WTC11 (cell line): Measurements from ENCODE around the gene ENAM. TPM values are rescaled to one million over a fixed set of nuclear protein-coding genes. Genes with fewer than 3 reads are reported as not detected.

Experiments
- ATAC-seq: fragments of 200-7000 bp; cut with Tn5 transposase; 2 replicates; pipeline ENCODE4 v1.10.0; 2021; ENCODE audit warnings: mild to moderate bottlenecking, moderate library complexity
- Bru-seq: library from RNA; stranded (reverse); fragments of 400-500 nt; gene quantifications from one replicate; lab custom pipeline; 2021; lab: Mats Ljungman, UMichigan
- CTCF ChIA-PET: fragments of 300-600 bp; sonication (Branson Sonifier 250); formaldehyde crosslinking; loops from one replicate; lab custom pipeline; 2021; ENCODE audit warnings: antibody characterized with exemption; lab: Charles Lee
- POLR2A ChIA-PET: fragments of 350-600 bp; sonication (Branson Sonifier 250); formaldehyde crosslinking; loops from one replicate; lab custom pipeline; 2021; ENCODE audit warnings: antibody characterized with exemption; lab: Charles Lee
- DNase-seq: peaks from one replicate; pipeline ENCODE4 v3.0.0; 2021; ENCODE audit warnings: low spot score
- H3K27ac Mint-ChIP-seq: 2 replicates; pipeline ENCODE4 v1.8.0; 2021; ENCODE audit warnings: mixed read lengths
- H3K27me3 Mint-ChIP-seq: 2 replicates; pipeline ENCODE4 v1.8.0; 2021; ENCODE audit warnings: low read depth, mild to moderate bottlenecking, moderate library complexity, mixed read lengths
- H3K36me3 Mint-ChIP-seq: 2 replicates; pipeline ENCODE4 v1.8.0; 2021; ENCODE audit warnings: mixed read lengths
- H3K4me1 Mint-ChIP-seq: 2 replicates; pipeline ENCODE4 v1.8.0; 2022; ENCODE audit warnings: mixed read lengths
- H3K4me3 Mint-ChIP-seq: 2 replicates; pipeline ENCODE4 v1.8.0; 2021; ENCODE audit warnings: mild to moderate bottlenecking, moderate library complexity, mixed read lengths
- H3K9me3 Mint-ChIP-seq: 2 replicates; pipeline ENCODE4 v1.8.0; 2021; ENCODE audit warnings: mixed read lengths
- CREM ChIP-seq: sonication (generic); formaldehyde crosslinking; IDR thresholded peaks from 2 replicates; pipeline ENCODE4 v1.8.1; 2022; ENCODE audit warnings: mild to moderate bottlenecking, missing genetic modification reagents, moderate library complexity
- ELF4 ChIP-seq: sonication (generic); formaldehyde crosslinking; IDR thresholded peaks from 2 replicates; pipeline ENCODE4 v1.8.1; 2022; ENCODE audit warnings: low read depth, mild to moderate bottlenecking, moderate library complexity, missing genetic modification reagents
- ESRRA ChIP-seq: sonication (generic); formaldehyde crosslinking; IDR thresholded peaks from 2 replicates; pipeline ENCODE4 v1.8.1; 2022; ENCODE audit warnings: mild to moderate bottlenecking, missing genetic modification reagents, borderline replicate concordance
- HMGA2 ChIP-seq: fragments of 250-450 bp; sonication (Bioruptor Pico); IDR thresholded peaks from 2 replicates; pipeline ENCODE4 v1.4.0; 2021; ENCODE audit warnings: mild to moderate bottlenecking, moderate library complexity
- IRF2 ChIP-seq: sonication (generic); formaldehyde crosslinking; IDR thresholded peaks from 2 replicates; pipeline ENCODE4 v1.8.0; 2022; ENCODE audit warnings: low read depth, missing genetic modification reagents, borderline replicate concordance
- JAZF1 ChIP-seq: fragments of 250-450 bp; sonication (Bioruptor Pico); IDR thresholded peaks from 2 replicates; pipeline ENCODE4 v1.9.0; 2021; ENCODE audit warnings: moderate library complexity, mild to moderate bottlenecking, inconsistent platforms
- JUN ChIP-seq: sonication (generic); formaldehyde crosslinking; IDR thresholded peaks from 2 replicates; pipeline ENCODE4 v1.8.0; 2023; ENCODE audit warnings: mild to moderate bottlenecking, missing genetic modification reagents
- MXD4 ChIP-seq: fragments of 250-450 bp; sonication (Bioruptor Pico); IDR thresholded peaks from 2 replicates; pipeline ENCODE4 v1.8.0; 2021; ENCODE audit warnings: mild to moderate bottlenecking, moderate library complexity, borderline replicate concordance
- NFE2L1 ChIP-seq: sonication (generic); formaldehyde crosslinking; IDR thresholded peaks from 2 replicates; pipeline ENCODE4 v1.8.1; 2023; ENCODE audit warnings: missing genetic modification reagents
- NR3C1 ChIP-seq: sonication (generic); formaldehyde crosslinking; conservative IDR thresholded peaks from 2 replicates; pipeline ENCODE4 v1.8.1; 2023; ENCODE audit warnings: low read depth, mild to moderate bottlenecking, missing genetic modification reagents
- PREB ChIP-seq: sonication (generic); formaldehyde crosslinking; IDR thresholded peaks from 2 replicates; pipeline ENCODE4 v1.8.1; 2022; ENCODE audit warnings: mild to moderate bottlenecking, missing genetic modification reagents, moderate library complexity, borderline replicate concordance
- PRRX2 ChIP-seq: fragments of 250-450 bp; sonication (Bioruptor Pico); IDR thresholded peaks from 2 replicates; pipeline ENCODE4 v1.8.0; 2021; ENCODE audit warnings: mild to moderate bottlenecking
- RELA ChIP-seq: sonication (generic); formaldehyde crosslinking; IDR thresholded peaks from 2 replicates; pipeline ENCODE4 v1.8.1; 2022; ENCODE audit warnings: missing genetic modification reagents, mild to moderate bottlenecking, borderline replicate concordance
- ZNF512 ChIP-seq: sonication (generic); formaldehyde crosslinking; IDR thresholded peaks from 2 replicates; pipeline ENCODE4 v1.8.1; 2022; ENCODE audit warnings: missing genetic modification reagents, borderline replicate concordance
- ZNF532 ChIP-seq: fragments of 250-450 bp; sonication (Bioruptor Pico); IDR thresholded peaks from 2 replicates; pipeline ENCODE4 v1.9.0; 2021; ENCODE audit warnings: mild to moderate bottlenecking, borderline replicate concordance
- long read RNA-seq, 3 experiments: library from RNA in 1 of 3; library from capped mRNA in 1 of 3; library from polyadenylated mRNA in 1 of 3; unstranded in 2 of 3; stranded (forward) in 1 of 3; transcript quantifications; one replicate each; pipeline ENCODE4 v2.0.0, GENCODE V29; 2021
- total RNA-seq: library from RNA; stranded (reverse); gene quantifications from 3 replicates; pipeline ENCODE4 v1.2.3, GENCODE V29; 2021
- TF ChIP-seq, protein P1 (sequence below): fragments of 250-450 bp; sonication (Bioruptor Pico); IDR thresholded peaks from 2 replicates; pipeline ENCODE4 v1.9.0; 2021; ENCODE audit warnings: mild to moderate bottlenecking
- TF ChIP-seq, protein P2 (sequence below): fragments of 250-450 bp; sonication (Bioruptor Pico); IDR thresholded peaks from 2 replicates; pipeline ENCODE4 v1.8.0; 2021; ENCODE audit warnings: mild to moderate bottlenecking

ENAM gene, protein sequence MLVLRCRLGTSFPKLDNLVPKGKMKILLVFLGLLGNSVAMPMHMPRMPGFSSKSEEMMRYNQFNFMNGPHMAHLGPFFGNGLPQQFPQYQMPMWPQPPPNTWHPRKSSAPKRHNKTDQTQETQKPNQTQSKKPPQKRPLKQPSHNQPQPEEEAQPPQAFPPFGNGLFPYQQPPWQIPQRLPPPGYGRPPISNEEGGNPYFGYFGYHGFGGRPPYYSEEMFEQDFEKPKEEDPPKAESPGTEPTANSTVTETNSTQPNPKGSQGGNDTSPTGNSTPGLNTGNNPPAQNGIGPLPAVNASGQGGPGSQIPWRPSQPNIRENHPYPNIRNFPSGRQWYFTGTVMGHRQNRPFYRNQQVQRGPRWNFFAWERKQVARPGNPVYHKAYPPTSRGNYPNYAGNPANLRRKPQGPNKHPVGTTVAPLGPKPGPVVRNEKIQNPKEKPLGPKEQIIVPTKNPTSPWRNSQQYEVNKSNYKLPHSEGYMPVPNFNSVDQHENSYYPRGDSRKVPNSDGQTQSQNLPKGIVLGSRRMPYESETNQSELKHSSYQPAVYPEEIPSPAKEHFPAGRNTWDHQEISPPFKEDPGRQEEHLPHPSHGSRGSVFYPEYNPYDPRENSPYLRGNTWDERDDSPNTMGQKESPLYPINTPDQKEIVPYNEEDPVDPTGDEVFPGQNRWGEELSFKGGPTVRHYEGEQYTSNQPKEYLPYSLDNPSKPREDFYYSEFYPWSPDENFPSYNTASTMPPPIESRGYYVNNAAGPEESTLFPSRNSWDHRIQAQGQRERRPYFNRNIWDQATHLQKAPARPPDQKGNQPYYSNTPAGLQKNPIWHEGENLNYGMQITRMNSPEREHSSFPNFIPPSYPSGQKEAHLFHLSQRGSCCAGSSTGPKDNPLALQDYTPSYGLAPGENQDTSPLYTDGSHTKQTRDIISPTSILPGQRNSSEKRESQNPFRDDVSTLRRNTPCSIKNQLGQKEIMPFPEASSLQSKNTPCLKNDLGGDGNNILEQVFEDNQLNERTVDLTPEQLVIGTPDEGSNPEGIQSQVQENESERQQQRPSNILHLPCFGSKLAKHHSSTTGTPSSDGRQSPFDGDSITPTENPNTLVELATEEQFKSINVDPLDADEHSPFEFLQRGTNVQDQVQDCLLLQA
- total RNA-seq: not detected in 3 replicates
- not detected for Bru-seq, nascent RNA
- long read RNA-seq, experiment 1: 0 reads
- long read RNA-seq, experiment 2: 0 reads
- long read RNA-seq, experiment 3: 0 reads

DNA sequence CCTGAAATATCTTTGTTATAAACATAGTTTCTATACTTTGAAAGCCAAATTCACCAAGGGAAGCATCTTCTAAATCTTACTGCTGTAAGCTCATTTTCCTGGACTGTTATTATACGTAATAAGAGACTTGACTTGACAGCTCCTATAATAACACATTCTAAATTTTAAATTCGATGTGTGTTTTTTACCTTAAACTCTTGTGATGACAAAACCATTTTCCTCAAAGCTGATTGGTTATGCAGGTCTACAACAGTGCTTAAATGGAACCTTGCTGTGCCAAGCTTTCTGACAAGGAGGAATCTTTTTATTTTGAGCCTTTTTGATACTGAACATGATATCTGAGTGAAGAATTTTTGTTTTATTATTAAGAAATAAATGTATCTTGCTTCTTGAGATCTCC lies at the start of gene ENAM:
Gene ENAM, plus strand, starts transcription at position 301 of the 400 bp plus-strand sequence. CDS start 757 bp downstream, outside the sequence.
- no peaks in the 10 kb centered on the region for H3K9me3 Mint-ChIP-seq
- H3K27ac Mint-ChIP-seq: no peak within 1 kb of the TSS
- H3K27me3 Mint-ChIP-seq: no peaks in the 10 kb centered on the region
- DNase-seq: no peak
- ChIA-PET CTCF (no interaction called here), POLR2A (no interaction called here)
- no peak for TF ChIP-seq JAZF1 (CRISPR knock-in tag)
- TF ChIP-seq, protein P1, sequence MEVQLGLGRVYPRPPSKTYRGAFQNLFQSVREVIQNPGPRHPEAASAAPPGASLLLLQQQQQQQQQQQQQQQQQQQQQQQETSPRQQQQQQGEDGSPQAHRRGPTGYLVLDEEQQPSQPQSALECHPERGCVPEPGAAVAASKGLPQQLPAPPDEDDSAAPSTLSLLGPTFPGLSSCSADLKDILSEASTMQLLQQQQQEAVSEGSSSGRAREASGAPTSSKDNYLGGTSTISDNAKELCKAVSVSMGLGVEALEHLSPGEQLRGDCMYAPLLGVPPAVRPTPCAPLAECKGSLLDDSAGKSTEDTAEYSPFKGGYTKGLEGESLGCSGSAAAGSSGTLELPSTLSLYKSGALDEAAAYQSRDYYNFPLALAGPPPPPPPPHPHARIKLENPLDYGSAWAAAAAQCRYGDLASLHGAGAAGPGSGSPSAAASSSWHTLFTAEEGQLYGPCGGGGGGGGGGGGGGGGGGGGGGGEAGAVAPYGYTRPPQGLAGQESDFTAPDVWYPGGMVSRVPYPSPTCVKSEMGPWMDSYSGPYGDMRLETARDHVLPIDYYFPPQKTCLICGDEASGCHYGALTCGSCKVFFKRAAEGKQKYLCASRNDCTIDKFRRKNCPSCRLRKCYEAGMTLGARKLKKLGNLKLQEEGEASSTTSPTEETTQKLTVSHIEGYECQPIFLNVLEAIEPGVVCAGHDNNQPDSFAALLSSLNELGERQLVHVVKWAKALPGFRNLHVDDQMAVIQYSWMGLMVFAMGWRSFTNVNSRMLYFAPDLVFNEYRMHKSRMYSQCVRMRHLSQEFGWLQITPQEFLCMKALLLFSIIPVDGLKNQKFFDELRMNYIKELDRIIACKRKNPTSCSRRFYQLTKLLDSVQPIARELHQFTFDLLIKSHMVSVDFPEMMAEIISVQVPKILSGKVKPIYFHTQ (CRISPR knock-in tag): no peak
- no peak for TF ChIP-seq ELF4 (CRISPR knock-in tag)
- TF ChIP-seq PRRX2 (CRISPR knock-in tag): no peak
- TF ChIP-seq, protein P2, sequence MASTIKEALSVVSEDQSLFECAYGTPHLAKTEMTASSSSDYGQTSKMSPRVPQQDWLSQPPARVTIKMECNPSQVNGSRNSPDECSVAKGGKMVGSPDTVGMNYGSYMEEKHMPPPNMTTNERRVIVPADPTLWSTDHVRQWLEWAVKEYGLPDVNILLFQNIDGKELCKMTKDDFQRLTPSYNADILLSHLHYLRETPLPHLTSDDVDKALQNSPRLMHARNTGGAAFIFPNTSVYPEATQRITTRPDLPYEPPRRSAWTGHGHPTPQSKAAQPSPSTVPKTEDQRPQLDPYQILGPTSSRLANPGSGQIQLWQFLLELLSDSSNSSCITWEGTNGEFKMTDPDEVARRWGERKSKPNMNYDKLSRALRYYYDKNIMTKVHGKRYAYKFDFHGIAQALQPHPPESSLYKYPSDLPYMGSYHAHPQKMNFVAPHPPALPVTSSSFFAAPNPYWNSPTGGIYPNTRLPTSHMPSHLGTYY: no peak
- TF ChIP-seq HMGA2 (CRISPR knock-in tag): no peak
- no peak for TF ChIP-seq JUN (CRISPR knock-in tag)
- no peak for TF ChIP-seq NFE2L1 (CRISPR knock-in tag)
- no peak for TF ChIP-seq PREB (CRISPR knock-in tag)
- TF ChIP-seq MXD4: no peak
- TF ChIP-seq ZNF512 (CRISPR knock-in tag): no peak
- no peak for TF ChIP-seq RELA (CRISPR knock-in tag)
- no peak for TF ChIP-seq NR3C1 (CRISPR knock-in tag)
- no peak for TF ChIP-seq CREM
- TF ChIP-seq ESRRA: no peak
- no peak for TF ChIP-seq ZNF532 (CRISPR knock-in tag)
- TF ChIP-seq IRF2: no peak
- H3K4me3 Mint-ChIP-seq: no peak within 1 kb of the TSS
- no peaks in the 10 kb centered on the region for H3K4me1 Mint-ChIP-seq
- no peaks in the 10 kb centered on the region for H3K36me3 Mint-ChIP-seq
- no peak for ATAC-seq
